Measurements from ENCODE around the gene HLA-E. TPM values are rescaled to one million over a fixed set of nuclear protein-coding genes. Genes with fewer than 3 reads are reported as not detected.
A peak's percentile ranks its signal among the peaks of the same experiment; 100 is the strongest.
"Not testable (repeated sequence)": the region's sequence is repeated elsewhere in the genome, so short reads cannot be mapped to it uniquely, and the experiment has no call there.

Gene HLA-E
- total RNA-seq, 1 donor from 2014 or later: 115 TPM

DNA sequence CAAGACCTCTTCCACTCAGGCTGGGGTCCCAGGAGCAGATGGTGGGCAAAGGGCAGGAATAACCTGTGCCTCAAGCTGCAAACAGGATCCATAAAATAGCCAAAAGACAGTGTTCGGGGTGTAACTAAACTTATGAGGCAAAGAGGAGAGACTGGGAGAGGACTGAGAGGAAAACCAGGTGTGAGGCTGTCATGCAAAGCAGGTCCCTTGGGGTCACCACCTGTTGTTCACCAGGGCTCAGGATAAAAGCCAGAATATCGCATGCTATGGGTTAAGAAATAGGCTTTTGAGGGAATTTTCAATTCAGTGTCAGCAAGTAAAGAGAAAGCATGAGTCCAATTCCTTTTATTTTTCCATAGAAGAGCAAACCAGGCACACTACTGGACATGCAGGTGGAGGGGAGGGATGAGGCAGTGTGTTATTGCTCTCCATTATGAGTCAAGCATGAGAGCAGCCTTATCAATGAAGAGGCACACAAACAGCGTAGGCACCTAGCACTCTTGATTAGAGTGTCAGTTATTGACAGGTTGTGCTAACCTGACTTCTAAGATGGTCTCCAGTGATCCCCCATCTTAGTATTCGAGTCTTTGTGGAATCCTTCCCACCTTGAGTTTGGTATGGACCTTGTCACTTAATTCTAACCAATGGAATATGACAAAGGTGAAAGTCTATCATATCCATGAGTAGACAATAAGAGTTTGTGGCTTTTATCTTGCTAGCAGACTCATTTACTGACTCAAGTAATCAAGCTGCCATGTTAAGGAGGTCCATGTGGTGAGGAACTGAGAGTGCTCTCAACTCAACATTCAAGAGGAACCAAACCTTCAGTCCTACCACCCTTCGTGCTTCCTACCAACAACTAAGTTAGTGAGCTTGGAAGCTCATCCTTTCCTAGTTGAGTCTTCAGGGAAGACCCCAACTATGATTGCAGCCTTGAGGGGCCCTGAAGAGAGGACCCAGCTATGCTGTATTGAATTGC, 18.8 kb downstream of the HLA-E start:
- DNase-seq: no peak

DNA sequence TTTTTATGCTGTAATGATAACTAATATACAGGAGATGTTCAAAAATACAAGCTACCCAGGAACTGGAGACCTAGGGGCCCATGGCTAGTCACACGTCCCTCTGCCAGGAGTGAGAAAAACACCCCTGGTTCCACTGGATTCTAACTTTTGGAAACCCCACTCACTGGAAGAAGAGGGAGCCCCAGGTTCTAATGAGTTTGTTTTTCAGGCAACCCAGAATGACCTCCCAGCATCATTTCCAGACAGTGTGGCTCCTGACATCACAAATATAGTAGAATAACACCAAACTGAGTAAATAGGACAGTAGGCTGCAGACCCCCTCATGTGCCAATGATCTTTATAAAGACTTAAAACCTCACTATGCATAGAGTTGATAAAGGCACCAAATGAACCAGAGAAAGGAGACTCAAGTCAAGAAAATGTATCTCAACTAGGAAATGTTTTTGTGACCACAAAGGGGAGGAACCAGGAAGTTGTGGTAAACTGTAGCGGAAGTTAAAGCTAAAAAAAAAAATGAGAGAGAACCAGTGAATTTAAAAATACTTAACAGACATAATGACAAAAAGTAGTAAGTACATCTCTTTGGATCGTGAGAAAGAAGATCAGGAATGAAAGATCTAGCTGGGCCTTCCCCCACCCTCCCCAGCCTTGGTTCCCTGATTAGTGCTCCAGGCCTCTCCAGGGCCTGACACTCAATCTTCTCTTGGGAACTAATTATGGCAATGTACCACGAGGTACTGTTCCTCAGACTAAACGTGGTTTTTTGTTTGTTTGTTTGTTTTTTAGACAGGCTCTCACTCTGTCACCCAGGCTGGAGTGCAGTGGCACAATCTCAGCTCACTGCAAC, 19.8 kb downstream of the HLA-E start:
- no peak for DNase-seq

DNA sequence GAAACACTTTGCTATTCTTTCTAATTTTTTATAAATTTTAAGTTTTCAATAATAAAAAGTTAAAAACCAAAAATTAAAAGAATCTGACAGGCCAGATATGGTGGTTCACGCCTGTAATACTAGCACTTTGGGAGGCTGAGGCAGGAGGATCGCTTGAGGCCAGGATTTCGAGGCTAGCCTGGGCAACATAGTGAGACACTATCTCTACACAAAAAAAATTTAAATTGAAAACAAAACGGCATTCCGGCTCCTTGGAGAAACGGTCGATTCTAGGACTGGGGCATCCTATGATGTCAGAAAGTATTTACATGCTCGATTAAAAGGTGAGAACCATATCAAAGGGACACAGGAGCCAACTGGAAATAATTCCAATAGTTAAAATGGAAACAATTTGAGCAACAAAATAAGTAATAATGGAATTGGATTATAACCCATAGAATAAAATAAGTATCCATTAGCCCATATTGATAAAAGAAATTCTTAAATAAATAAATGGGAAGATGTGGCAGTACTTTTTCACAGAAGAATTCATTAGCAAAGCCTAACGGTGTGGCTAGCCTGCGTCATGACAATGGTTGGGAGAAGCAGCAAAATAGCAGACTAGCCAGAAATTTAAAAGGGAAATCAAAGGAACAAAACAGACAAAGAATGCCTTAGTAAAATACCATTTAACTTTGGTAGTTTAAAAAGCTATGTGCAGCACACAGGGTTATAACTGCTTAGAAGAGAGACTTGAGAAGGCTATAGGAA, 21.3 kb downstream of the HLA-E start:
- DNase-seq: no peak

DNA sequence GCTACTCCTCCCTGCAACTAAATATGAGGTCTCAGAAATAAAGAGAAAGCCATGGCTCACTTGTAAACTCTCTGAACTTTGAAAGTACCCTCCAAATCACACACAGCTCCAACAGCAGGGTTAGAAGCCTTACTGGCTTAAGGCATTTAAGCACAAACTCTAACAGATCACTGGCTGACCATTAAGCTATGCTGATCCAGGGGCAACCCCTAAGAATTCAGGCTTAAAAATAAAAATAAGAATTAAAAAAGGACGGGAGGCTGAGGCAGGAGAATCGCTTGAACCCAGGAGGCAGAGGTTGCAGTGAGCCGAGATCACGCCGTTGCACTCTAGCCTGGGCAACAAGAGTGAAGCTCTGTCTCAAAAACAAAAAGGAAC, 21.8 kb downstream of the HLA-E start:
- DNase-seq: no peak

DNA sequence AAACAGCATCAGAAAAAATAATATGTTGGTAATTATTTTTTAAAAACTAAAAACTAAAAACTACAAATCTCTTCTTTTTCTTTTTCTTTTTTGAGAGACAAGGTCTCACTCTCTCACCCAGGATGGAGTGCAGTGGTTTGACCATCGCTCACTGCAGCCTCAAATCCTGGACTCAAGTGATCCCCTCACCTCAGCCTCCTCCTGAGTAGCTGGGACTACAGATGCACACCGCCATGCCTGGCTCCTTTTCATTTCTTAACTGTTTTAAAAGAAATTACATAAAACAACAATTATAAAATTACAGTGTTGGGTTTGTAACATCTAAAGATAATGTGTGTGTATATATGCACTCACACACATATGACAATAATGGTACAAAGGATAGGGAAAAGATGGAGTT, 24.1 kb downstream of the HLA-E start:
- DNase-seq: no peak

DNA sequence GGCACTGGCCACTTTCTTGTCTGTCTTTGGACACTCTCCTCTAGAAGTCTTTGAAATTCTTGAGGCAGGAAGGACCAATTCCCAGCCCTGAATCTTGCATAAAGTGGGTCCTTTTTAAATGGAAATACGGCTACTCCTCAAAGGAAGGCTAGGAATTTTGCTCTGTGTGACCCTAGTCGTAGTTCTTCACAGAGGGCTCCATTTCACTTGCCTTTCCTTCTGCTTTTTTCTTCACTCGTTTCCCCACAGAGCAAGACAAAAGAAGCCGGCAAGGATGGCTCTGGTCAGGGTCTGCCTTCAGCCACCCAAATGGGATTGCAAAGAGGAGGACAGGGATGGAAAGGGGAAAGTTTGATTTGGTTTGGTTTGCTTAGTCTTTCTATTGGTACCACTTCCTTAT, 25.8 kb downstream of the HLA-E start:
- DNase-seq: no peak

DNA sequence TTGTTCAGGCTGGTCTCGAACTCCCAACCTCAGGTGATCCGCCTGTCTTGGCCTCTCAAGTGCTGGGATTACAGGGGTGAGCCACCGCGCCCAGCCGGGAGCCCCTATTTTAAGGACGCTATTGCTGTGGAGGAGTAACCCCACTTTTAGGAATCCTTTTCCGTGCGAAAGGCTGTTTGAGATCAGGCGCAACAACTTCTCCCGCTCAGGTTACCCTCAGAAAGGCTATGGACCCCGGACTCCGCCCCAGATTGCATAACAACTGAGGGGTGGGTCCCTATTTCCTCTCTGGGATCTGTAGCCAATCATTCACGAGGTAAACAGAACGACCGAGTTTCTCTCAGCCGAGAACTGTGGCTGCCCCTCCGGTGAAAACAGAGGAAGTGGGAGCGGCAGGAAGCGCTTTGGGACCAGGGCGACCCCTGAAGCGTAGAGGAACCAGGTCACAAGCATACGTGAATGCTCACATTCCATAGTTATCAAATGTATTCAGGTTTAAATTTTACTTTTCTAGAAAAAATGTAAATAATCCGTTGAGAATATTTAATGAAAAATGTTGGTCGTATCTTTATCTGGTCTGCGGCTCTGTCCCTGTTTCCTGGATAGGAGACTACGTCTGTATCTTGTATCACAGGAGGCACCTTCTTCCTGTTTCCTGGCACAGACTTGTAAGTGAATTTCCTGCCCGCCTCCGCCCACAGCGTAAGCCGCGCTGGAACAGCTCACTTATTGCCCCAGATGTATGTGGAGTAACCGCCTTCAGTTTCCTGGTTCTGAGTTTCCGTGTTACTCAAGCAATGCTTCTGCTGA, 26.8 kb downstream of the HLA-E start:
- DNase-seq: peak; percentile 87

DNA sequence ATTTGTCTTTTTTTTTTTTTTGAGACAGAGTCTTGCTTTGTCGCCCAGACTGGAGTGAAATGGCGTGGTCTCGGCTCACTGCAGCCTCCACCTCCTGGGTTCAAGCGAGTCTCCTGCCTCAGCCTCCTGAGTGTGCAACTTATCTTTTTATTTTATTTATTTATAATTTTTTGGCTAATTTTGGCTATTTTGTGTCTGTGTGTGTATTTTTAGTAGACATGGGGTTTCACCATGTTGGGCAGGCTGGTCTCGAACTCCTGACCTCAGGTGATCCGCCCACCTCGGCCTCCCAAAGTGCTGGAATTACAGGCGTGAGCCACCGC, 27.4 kb downstream of the HLA-E start:
- not testable (repeated sequence) for DNase-seq

DNA sequence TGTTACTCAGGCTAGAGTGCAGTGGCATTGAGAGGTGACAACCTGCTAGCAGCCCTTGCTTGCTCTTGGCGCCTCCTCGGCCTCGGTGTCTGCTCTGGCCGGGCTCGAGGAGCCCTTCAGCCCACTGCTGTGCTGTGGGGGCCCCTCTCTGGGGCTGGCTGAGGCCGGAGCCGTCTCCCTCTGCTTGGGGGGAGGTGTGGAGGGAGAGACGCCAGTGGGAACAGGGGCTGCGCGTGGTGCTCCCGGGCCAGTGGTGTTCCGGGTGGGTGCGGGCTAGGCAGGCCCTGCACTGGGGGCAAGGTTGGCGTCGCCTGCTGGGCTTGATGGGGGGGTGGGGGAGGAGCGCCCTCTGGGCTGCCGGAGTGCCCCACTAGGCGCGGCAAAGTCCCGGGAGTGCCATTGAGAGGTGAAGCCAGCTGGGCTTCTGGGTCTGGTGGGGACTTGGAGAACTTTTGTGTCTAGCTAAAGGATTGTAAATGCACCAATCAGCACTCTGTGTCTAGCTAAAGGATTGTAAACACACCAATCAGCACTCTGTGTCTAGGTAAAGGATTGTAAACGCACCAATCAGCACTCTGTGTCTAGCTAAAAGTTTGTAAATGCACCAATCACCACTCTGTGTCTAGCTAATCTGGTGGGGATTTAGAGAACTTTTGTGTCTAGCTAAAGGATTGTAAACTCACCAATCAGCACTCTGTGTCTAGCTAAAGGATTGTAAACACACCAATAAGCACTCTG, 28.6 kb downstream of the HLA-E start:
- DNase-seq: not testable (repeated sequence)

DNA sequence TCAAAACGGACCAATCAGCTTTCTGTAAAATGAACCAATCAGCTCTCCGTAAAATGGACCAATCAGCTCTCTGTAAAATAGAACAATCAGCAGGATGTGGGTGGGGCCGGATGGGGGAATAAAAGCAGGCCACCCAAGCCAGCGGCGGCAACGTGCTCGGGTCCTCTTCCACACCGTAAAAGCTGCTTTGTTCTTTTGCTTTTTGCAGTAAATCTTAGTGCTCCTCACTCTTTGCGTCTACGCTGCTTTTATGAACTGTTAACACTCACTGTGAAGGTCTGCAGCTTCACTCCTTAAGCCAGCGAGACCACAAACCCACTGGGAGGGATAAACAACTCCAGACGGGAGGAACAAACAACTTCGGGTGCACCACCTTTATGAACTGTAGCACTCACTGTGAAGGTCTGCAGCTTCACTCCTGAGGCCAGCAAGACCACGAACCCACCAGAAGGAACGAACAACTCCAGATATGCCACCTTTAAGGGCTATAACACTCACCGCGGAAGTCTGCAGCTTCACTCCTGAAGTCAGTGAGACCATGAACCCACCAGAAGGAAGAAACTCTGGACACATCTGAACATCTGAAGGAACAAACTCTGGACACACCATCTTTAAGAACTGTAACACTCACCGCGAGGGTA, 29.3 kb downstream of the HLA-E start:
- not testable (repeated sequence) for DNase-seq

DNA sequence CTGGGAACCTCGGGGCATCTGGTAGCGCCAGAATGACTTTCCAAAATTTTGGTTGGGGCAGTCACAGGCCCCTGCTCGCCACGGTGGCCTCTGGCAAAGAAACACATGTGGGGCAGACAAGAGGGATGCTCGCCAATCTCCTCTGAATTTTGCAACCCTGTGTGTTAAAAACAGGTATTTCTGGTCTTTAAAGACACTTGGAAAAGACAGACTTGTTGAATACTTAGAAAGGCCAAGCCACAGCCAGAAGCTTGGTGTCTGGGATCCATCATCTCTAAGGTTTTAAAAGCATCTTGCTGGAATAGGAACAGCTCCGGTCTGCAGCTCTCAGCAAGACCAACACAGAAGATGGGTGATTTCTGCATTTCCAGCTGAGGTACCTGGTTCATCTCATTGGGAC, 31.2 kb downstream of the HLA-E start:
- DNase-seq: no peak

DNA sequence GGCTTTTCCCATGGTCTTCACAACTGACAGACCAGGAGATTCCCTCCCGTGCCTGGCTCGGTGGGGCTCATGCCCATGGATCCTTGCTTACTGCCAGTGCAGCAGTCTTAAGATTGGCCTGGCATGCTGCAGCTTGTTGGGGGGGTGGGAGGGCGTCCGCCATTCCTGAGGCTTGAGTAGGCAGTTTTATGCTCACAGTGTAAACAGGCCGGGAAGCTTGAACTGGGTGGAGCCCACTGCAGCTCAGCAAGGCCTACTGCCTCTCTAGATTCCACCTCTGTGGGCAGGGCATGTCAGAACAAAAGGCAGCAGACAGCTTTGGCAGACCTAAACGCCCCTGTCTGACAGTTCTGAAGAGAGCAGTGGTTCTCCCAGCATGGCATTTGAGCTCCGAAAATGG, 31.8 kb downstream of the HLA-E start:
- DNase-seq: not testable (repeated sequence)

DNA sequence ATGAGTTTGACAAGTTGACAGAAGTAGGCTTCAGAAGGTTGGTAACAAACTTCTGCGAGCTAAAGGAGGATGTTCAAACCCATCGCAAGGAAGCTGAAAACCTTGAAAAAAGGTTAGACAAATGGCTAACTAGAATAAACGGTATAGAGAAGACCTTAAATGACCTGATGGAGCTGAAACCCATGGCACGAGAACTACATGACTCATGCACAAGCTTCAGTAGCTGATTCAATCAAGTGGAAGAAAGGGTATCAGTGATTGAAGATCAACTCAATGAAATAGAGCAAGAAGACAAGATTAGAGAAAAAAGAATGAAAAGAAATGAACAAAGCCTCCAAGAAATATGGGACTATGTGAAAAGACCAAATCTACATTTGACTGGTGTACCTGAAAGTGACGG, 32.6 kb downstream of the HLA-E start:
- not testable (repeated sequence) for DNase-seq

DNA sequence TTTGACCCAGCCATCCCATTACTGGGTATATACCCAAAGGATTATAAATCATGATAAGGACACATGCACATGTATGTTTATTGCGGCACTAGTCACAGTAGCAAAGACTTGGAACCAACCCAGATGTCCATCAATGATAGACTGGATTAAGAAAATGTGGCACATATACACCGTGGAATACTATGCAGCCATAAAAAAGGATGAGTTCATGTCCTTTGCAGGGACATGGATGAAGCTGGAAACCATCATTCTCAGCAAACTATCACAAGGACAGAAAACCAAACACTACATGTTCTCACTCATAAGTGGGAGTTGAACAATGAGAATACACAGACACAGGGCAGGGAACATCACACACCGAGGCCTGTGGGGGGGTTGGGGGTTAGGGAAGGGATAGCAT, 37.1 kb downstream of the HLA-E start:
- DNase-seq: not testable (repeated sequence)

DNA sequence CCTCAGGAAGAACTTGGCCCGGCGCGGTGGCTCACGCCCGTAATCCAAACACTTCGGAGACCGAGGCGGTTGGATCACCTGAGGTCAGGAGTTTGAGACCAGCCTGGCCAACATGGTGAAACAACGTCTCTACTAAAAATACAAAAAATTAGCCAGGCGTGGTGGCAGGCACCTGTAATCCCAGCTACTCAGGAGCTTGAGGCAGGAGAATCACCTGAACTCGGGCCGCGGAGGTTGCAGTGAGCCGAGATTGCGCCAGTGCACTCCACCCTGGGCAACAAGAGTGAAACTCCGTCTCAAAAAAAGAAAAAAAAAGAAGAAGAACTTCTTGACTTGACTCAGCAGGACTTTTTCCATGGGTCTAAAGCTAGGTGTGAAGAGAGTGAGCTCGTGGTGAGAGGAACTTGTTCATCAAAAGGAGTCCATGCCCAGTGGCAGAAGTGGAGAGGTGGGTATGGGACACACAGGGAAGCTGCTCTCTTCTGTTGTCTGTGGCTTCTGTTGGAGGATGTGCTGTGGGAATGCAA, 40.1 kb downstream of the HLA-E start:
- DNase-seq: not testable (repeated sequence)

DNA sequence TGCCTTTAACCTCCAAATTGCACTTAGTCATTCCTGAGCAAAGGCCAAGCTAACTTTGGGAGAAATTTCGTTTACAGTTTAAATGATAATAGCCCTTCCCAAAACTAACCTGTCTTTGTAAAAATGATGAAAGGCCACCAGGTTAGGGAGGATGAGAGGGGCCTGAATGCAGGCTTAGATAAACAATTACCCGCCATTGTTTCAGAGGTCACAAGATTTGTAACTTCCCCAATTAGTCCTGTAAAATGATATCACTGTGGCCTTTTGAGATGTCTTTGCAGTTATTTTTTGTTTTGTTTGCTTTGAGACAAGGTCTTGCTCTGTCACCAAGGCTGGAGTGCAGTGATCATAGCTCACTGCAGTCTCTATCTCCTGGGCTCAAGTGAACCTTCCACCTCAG, 40.7 kb downstream of the HLA-E start:
- DNase-seq: no peak

DNA sequence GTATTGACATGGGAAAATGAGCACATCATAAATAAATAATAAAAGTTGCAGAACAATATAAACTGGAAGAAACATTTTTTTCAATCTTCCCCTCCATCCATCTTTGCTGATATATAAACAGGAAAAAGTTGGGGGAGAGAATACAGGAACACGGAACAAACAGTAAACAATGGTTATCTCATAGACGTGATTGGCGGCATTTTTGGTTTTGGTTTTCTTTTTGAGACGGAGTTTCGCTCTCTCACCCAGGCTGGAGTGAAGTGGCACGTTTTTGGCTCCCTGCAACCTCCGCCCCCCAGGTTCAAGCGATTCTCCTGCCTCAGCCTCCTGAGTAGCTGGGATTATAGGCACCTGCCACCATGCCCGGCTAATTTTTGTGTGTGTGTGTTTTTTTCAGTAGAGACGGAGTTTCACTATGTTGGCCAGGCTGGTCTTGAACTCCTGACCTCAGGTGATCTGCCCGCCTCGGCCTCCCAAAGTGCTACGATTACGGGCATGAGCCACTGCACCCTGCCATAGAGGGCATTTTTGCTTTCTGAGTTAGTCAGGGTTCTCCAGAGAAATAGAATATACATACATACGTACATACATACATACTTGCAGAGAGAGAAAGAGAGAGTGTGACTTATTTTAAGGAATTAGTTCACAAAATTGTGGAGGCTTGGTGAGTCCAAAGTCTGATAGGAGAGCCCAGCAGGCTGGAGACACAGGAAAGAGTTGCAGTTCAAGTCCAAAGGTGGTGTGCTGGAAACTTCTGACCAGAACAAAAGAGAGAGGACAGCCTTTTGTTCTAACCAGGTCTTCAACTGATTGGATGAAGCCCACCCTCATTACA, 44.4 kb downstream of the HLA-E start:
- no peak for DNase-seq

DNA sequence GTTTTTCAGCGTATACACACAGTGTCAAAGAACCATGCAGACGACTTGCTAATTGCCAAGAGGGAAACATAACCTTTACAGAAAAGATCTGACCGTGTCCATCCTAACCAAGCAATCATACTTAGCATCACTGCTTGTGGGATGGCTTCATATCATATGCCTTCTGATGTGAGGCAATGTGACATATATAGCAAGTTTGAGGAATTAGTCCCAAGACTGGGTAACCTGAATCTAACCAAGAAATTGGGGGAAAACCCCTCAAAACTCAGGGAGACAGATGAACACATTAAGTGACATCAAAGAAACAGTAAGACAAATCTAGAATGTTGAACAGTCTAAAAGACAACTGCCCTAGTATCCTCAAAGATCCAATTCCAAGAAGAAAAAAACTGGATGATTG, 48.6 kb downstream of the HLA-E start:
- DNase-seq: no peak
